NCI-H345 treated with DMSO at 0.1 percent for 48 hours (cell line): Measurements from ENCODE around the gene PPP1R3F.
"Not testable (repeated sequence)": the region's sequence is repeated elsewhere in the genome, so short reads cannot be mapped to it uniquely, and the experiment has no call there.

ENCODE experiments used
- DNase-seq: peaks from one replicate; lab custom pipeline; 2025; ENCODE audit not compliant: unreplicated experiment; lab: John Stamatoyannopoulos, UW

The PPP1R3F gene

GRCh38 chrX:49310371-49310770, 40.8 kb downstream of the PPP1R3F start:
- DNase-seq = no peak

- no peak for DNase-seq
Observed at GRCh38 chrX:49312176-49312575, 42.6 kb downstream of the PPP1R3F start.

- DNase-seq = no peak
Observed at GRCh38 chrX:49316085-49316484, 46.5 kb downstream of the PPP1R3F start.

GRCh38 chrX:49321737-49322136, 52.1 kb downstream of the PPP1R3F start, which contains the start of gene GAGE12J:
Gene GAGE12J (plus strand): TSS chrX:49322037. CDS start chrX:49323194, 1,157 bp downstream.
- DNase-seq = not testable (repeated sequence)

GRCh38 chrX:49322266-49322665, 52.7 kb downstream of the PPP1R3F start:
- not testable (repeated sequence) for DNase-seq

GRCh38 chrX:49323735-49324134, 54.1 kb downstream of the PPP1R3F start:
- DNase-seq = not testable (repeated sequence)

GRCh38 chrX:49330421-49330820, 60.8 kb downstream of the PPP1R3F start:
- not testable (repeated sequence) for DNase-seq

- DNase-seq = not testable (repeated sequence)
Observed at GRCh38 chrX:49331282-49331681, 61.7 kb downstream of the PPP1R3F start, which contains the start of gene GAGE13. Gene GAGE13 (plus strand): TSS chrX:49331582. CDS start chrX:49332738, 1,156 bp downstream.

- not testable (repeated sequence) for DNase-seq
Observed at GRCh38 chrX:49331841-49332240, 62.2 kb downstream of the PPP1R3F start.
